Retinal pigment epithelial cell (primary cell): ENCODE data around the gene CDC42BPB.

Experiments used
- DNase-seq: peaks from one replicate; pipeline ENCODE4 v3.0.0-alpha.2; 2010; ENCODE audit warnings: low read depth
- H3K4me3 ChIP-seq: 2 replicates; pipeline ENCODE4 v1.5.1; 2011; ENCODE audit warnings: mild to moderate bottlenecking, low read length, control low read depth, moderate library complexity
- TF ChIP-seq, protein P1 (sequence below): conservative IDR thresholded peaks from 2 replicates; pipeline ENCODE4 v1.5.1; 2011; ENCODE audit warnings: low read depth, low read length, control low read depth, inconsistent platforms

Gene CDC42BPB

GRCh38 chr14:103074729-103075367, 17.5 kb upstream of the CDC42BPB start:
- no peak for DNase-seq
- peak overlapping the region; percentile 32 for H3K4me3 ChIP-seq
- TF ChIP-seq, protein P1, sequence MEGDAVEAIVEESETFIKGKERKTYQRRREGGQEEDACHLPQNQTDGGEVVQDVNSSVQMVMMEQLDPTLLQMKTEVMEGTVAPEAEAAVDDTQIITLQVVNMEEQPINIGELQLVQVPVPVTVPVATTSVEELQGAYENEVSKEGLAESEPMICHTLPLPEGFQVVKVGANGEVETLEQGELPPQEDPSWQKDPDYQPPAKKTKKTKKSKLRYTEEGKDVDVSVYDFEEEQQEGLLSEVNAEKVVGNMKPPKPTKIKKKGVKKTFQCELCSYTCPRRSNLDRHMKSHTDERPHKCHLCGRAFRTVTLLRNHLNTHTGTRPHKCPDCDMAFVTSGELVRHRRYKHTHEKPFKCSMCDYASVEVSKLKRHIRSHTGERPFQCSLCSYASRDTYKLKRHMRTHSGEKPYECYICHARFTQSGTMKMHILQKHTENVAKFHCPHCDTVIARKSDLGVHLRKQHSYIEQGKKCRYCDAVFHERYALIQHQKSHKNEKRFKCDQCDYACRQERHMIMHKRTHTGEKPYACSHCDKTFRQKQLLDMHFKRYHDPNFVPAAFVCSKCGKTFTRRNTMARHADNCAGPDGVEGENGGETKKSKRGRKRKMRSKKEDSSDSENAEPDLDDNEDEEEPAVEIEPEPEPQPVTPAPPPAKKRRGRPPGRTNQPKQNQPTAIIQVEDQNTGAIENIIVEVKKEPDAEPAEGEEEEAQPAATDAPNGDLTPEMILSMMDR: no peak

GRCh38 chr14:103073876-103074728, 16.8 kb upstream of the CDC42BPB start:
- TF ChIP-seq, protein P1: no peak
- no peak overlapping the region for H3K4me3 ChIP-seq
- DNase-seq: no peak

- no peak overlapping the region for H3K4me3 ChIP-seq
- no peak for DNase-seq
- TF ChIP-seq, protein P1: no peak
Measured at GRCh38 chr14:103073367-103073875, 16.1 kb upstream of the CDC42BPB start.

- no peak for DNase-seq
- TF ChIP-seq, protein P1: peak; percentile 7
- no peak overlapping the region for H3K4me3 ChIP-seq
Measured at GRCh38 chr14:103072595-103073366, 15.4 kb upstream of the CDC42BPB start.

- TF ChIP-seq, protein P1: no peak
- no peak overlapping the region for H3K4me3 ChIP-seq
- no peak for DNase-seq
Measured at GRCh38 chr14:103071544-103072251, 14.3 kb upstream of the CDC42BPB start.

DNA sequence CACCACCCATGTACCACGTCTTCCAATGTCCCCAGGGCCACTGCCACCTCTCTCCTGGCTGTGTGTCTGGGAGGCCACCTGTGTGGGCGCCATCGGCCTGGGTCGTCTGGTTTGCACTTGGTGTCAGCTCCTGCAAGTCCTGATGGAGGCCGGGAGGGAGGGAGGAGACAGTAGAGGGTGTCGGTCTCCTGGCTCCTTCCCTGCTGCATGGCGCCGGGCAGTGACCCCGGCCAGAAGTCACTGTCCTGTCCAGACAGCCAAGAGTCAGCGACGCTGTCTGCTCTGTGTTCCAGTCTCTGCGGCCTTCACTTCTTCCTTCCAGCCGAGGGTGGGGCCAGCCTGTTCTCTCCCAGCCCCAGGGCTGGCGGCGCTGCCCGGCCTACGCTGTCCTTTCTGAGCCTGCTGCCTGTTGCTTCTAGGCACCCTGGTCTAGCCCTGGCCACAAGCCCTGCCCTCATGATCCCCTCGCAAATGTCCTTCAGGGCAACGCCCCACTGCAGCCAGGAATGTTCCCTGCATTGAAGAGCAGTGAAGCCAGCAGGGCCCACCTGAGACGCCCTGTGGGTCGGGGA, 13.7 kb upstream of the CDC42BPB start:
- H3K4me3 ChIP-seq: no peak overlapping the region
- no peak for DNase-seq
- TF ChIP-seq, protein P1: no peak
